T follicular helper cell (primary cell): ENCODE results near the gene CACNA1E.

Experiments
- DNase-seq: peaks from one replicate; pipeline ENCODE4 v3.0.0-alpha.2; 2020; ENCODE audit warnings: low read depth

The CACNA1E gene

GRCh38 chr1:181685211-181685610 is 201.9 kb downstream of the CACNA1E start:
- no peak for DNase-seq

GRCh38 chr1:181701891-181702290 is 218.6 kb downstream of the CACNA1E start:
- no peak for DNase-seq

GRCh38 chr1:181704546-181704945 is 221.2 kb downstream of the CACNA1E start:
- DNase-seq, result no peak

GRCh38 chr1:181711820-181712219 is 228.5 kb downstream of the CACNA1E start:
- no peak for DNase-seq

GRCh38 chr1:181712711-181713110 is 229.4 kb downstream of the CACNA1E start:
- DNase-seq, result no peak

GRCh38 chr1:181714428-181714827 is 231.1 kb downstream of the CACNA1E start:
- no peak for DNase-seq

GRCh38 chr1:181718034-181718433 is 234.7 kb downstream of the CACNA1E start:
- no peak for DNase-seq

GRCh38 chr1:181726320-181727012 is 243.1 kb downstream of the CACNA1E start:
- DNase-seq, result no peak

GRCh38 chr1:181730606-181731005 is 247.3 kb downstream of the CACNA1E start:
- no peak for DNase-seq

GRCh38 chr1:181732218-181732990 is 249.1 kb downstream of the CACNA1E start:
- no peak for DNase-seq

GRCh38 chr1:181733486-181733885 is 250.2 kb downstream of the CACNA1E start:
- DNase-seq, result no peak

GRCh38 chr1:181737056-181737455 is 253.7 kb downstream of the CACNA1E start:
- DNase-seq, result no peak

- DNase-seq, result no peak
Observed at GRCh38 chr1:181739214-181739613, 255.9 kb downstream of the CACNA1E start.

- DNase-seq, result no peak
Observed at GRCh38 chr1:181742426-181742825, 259.1 kb downstream of the CACNA1E start.

- DNase-seq, result no peak
Observed at GRCh38 chr1:181743878-181744312, 260.6 kb downstream of the CACNA1E start.

- DNase-seq, result no peak
Observed at GRCh38 chr1:181746224-181746623, 262.9 kb downstream of the CACNA1E start.

- DNase-seq, result no peak
Observed at GRCh38 chr1:181748013-181748412, 264.7 kb downstream of the CACNA1E start.

GRCh38 chr1:181754103-181754502 is 270.8 kb downstream of the CACNA1E start:
- no peak for DNase-seq

- no peak for DNase-seq
Observed at GRCh38 chr1:181759481-181759880, 276.2 kb downstream of the CACNA1E start.

GRCh38 chr1:181763736-181764135 is 280.4 kb downstream of the CACNA1E start:
- DNase-seq, result no peak

- DNase-seq, result no peak
Observed at GRCh38 chr1:181765451-181766026, 282.2 kb downstream of the CACNA1E start.

- no peak for DNase-seq
Observed at GRCh38 chr1:181767001-181767708, 283.8 kb downstream of the CACNA1E start.
